WTC11 (cell line): Measurements from ENCODE around the gene COL18A1.

Experiments used
- ATF1 ChIP-seq: sonication (generic); formaldehyde crosslinking; IDR thresholded peaks from 2 replicates; pipeline ENCODE4 v1.8.1; 2023; ENCODE audit warnings: mild to moderate bottlenecking, moderate library complexity, missing genetic modification reagents
- ELF4 ChIP-seq: sonication (generic); formaldehyde crosslinking; IDR thresholded peaks from 2 replicates; pipeline ENCODE4 v1.8.1; 2022; ENCODE audit warnings: low read depth, mild to moderate bottlenecking, moderate library complexity, missing genetic modification reagents
- FOXJ3 ChIP-seq: sonication (generic); formaldehyde crosslinking; IDR thresholded peaks from 2 replicates; pipeline ENCODE4 v1.9.0; 2021; ENCODE audit warnings: missing genetic modification reagents, mild to moderate bottlenecking, borderline replicate concordance
- FOXP1 ChIP-seq: sonication (generic); formaldehyde crosslinking; IDR thresholded peaks from 2 replicates; pipeline ENCODE4 v1.8.0; 2022; ENCODE audit warnings: missing genetic modification reagents, mild to moderate bottlenecking, moderate library complexity, borderline replicate concordance
- KAT7 ChIP-seq: sonication (generic); formaldehyde crosslinking; IDR thresholded peaks from 2 replicates; pipeline ENCODE4 v1.8.1; 2023; ENCODE audit warnings: missing genetic modification reagents, mild to moderate bottlenecking, borderline replicate concordance
- MXD4 ChIP-seq: fragments of 250-450 bp; sonication (Bioruptor Pico); IDR thresholded peaks from 2 replicates; pipeline ENCODE4 v1.8.0; 2021; ENCODE audit warnings: mild to moderate bottlenecking, moderate library complexity, borderline replicate concordance
- NR2C2 ChIP-seq: sonication (generic); formaldehyde crosslinking; IDR thresholded peaks from 2 replicates; pipeline ENCODE4 v1.8.0; 2022; ENCODE audit warnings: mild to moderate bottlenecking, missing genetic modification reagents
- RELA ChIP-seq: sonication (generic); formaldehyde crosslinking; IDR thresholded peaks from 2 replicates; pipeline ENCODE4 v1.8.1; 2022; ENCODE audit warnings: missing genetic modification reagents, mild to moderate bottlenecking, borderline replicate concordance
- TEAD4 ChIP-seq: sonication (generic); formaldehyde crosslinking; IDR thresholded peaks from 2 replicates; pipeline ENCODE4 v1.8.0; 2022; ENCODE audit warnings: mild to moderate bottlenecking, missing genetic modification reagents
- TF ChIP-seq, protein P1 (sequence below): fragments of 200-600 bp; IDR thresholded peaks from 2 replicates; pipeline ENCODE4 v1.8.0; 2022; ENCODE audit warnings: antibody characterized with exemption
- TF ChIP-seq, protein P2 (sequence below): fragments of 250-450 bp; sonication (Bioruptor Pico); IDR thresholded peaks from 2 replicates; pipeline ENCODE4 v2.1.2; 2022; ENCODE audit warnings: mild to moderate bottlenecking, moderate library complexity
- TF ChIP-seq, protein P3 (sequence below): sonication (generic); formaldehyde crosslinking; IDR thresholded peaks from 2 replicates; pipeline ENCODE4 v1.8.1; 2023; ENCODE audit warnings: mild to moderate bottlenecking, missing genetic modification reagents
- TF ChIP-seq, protein P4 (sequence below): sonication (generic); formaldehyde crosslinking; IDR thresholded peaks from 2 replicates; pipeline ENCODE4 v1.8.1; 2023; ENCODE audit warnings: mild to moderate bottlenecking, missing genetic modification reagents, borderline replicate concordance
- TF ChIP-seq, protein P5 (sequence below): sonication (generic); formaldehyde crosslinking; IDR thresholded peaks from 2 replicates; pipeline ENCODE4 v1.8.0; 2023; ENCODE audit warnings: missing genetic modification reagents

DNA sequence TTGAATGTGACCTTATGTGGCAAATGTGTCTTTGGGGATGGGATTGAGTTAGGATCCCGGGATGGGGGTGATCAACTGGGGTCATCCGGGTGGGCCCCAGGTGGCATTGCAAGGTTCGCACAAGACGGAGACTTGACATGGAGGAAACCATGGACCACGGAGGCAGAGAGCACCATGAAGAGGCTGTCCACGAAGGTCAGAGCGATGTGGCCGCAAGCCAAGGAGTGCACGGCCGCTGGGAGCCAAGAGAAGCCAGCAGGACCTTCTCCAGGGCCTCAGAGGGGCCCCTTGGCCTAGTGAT is 22.3 kb upstream of the COL18A1 start:
- TF ChIP-seq, protein P1, sequence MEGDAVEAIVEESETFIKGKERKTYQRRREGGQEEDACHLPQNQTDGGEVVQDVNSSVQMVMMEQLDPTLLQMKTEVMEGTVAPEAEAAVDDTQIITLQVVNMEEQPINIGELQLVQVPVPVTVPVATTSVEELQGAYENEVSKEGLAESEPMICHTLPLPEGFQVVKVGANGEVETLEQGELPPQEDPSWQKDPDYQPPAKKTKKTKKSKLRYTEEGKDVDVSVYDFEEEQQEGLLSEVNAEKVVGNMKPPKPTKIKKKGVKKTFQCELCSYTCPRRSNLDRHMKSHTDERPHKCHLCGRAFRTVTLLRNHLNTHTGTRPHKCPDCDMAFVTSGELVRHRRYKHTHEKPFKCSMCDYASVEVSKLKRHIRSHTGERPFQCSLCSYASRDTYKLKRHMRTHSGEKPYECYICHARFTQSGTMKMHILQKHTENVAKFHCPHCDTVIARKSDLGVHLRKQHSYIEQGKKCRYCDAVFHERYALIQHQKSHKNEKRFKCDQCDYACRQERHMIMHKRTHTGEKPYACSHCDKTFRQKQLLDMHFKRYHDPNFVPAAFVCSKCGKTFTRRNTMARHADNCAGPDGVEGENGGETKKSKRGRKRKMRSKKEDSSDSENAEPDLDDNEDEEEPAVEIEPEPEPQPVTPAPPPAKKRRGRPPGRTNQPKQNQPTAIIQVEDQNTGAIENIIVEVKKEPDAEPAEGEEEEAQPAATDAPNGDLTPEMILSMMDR = no peak
- TF ChIP-seq, protein P2, sequence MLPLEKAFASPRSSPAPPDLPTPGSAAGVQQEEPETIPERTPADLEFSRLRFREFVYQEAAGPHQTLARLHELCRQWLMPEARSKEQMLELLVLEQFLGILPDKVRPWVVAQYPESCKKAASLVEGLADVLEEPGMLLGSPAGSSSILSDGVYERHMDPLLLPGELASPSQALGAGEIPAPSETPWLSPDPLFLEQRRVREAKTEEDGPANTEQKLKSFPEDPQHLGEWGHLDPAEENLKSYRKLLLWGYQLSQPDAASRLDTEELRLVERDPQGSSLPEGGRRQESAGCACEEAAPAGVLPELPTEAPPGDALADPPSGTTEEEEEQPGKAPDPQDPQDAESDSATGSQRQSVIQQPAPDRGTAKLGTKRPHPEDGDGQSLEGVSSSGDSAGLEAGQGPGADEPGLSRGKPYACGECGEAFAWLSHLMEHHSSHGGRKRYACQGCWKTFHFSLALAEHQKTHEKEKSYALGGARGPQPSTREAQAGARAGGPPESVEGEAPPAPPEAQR = no peak
- TF ChIP-seq MXD4 (CRISPR knock-in tag) = no peak
- no peak for TF ChIP-seq FOXJ3 (CRISPR knock-in tag)
- no peak for TF ChIP-seq TEAD4 (CRISPR knock-in tag)
- TF ChIP-seq, protein P3, sequence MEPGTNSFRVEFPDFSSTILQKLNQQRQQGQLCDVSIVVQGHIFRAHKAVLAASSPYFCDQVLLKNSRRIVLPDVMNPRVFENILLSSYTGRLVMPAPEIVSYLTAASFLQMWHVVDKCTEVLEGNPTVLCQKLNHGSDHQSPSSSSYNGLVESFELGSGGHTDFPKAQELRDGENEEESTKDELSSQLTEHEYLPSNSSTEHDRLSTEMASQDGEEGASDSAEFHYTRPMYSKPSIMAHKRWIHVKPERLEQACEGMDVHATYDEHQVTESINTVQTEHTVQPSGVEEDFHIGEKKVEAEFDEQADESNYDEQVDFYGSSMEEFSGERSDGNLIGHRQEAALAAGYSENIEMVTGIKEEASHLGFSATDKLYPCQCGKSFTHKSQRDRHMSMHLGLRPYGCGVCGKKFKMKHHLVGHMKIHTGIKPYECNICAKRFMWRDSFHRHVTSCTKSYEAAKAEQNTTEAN = no peak
- no peak for TF ChIP-seq RELA
- no peak for TF ChIP-seq KAT7 (CRISPR knock-in tag)
- no peak for TF ChIP-seq NR2C2 (CRISPR knock-in tag)
- TF ChIP-seq, protein P4, sequence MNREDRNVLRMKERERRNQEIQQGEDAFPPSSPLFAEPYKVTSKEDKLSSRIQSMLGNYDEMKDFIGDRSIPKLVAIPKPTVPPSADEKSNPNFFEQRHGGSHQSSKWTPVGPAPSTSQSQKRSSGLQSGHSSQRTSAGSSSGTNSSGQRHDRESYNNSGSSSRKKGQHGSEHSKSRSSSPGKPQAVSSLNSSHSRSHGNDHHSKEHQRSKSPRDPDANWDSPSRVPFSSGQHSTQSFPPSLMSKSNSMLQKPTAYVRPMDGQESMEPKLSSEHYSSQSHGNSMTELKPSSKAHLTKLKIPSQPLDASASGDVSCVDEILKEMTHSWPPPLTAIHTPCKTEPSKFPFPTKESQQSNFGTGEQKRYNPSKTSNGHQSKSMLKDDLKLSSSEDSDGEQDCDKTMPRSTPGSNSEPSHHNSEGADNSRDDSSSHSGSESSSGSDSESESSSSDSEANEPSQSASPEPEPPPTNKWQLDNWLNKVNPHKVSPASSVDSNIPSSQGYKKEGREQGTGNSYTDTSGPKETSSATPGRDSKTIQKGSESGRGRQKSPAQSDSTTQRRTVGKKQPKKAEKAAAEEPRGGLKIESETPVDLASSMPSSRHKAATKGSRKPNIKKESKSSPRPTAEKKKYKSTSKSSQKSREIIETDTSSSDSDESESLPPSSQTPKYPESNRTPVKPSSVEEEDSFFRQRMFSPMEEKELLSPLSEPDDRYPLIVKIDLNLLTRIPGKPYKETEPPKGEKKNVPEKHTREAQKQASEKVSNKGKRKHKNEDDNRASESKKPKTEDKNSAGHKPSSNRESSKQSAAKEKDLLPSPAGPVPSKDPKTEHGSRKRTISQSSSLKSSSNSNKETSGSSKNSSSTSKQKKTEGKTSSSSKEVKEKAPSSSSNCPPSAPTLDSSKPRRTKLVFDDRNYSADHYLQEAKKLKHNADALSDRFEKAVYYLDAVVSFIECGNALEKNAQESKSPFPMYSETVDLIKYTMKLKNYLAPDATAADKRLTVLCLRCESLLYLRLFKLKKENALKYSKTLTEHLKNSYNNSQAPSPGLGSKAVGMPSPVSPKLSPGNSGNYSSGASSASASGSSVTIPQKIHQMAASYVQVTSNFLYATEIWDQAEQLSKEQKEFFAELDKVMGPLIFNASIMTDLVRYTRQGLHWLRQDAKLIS (CRISPR knock-in tag) = no peak
- TF ChIP-seq, protein P5, sequence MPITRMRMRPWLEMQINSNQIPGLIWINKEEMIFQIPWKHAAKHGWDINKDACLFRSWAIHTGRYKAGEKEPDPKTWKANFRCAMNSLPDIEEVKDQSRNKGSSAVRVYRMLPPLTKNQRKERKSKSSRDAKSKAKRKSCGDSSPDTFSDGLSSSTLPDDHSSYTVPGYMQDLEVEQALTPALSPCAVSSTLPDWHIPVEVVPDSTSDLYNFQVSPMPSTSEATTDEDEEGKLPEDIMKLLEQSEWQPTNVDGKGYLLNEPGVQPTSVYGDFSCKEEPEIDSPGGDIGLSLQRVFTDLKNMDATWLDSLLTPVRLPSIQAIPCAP (CRISPR knock-in tag) = no peak
- TF ChIP-seq ELF4 (CRISPR knock-in tag) = no peak
- TF ChIP-seq FOXP1 (CRISPR knock-in tag) = no peak
- TF ChIP-seq ATF1 = no peak
